NCI-H187 (cell line): ENCODE data around the gene KRT81.
"Not testable (repeated sequence)": the region's sequence is repeated elsewhere in the genome, so short reads cannot be mapped to it uniquely, and the experiment has no call there.

ENCODE experiments used
- DNase-seq, 2 experiments: peaks; one replicate each; lab custom pipeline; 2025; lab: John Stamatoyannopoulos, UW

Gene KRT81

GRCh38 chr12:52274521-52275120 is 16.7 kb downstream of the KRT81 start, which contains the start of gene KRT86:
KRT86 (plus strand) TSS chr12:52274645; CDS start chr12:52301917, 27,272 bp downstream.
- DNase-seq = no peak

GRCh38 chr12:52271158-52271557 is 20.2 kb downstream of the KRT81 start:
- DNase-seq = no peak

GRCh38 chr12:52270541-52271070 is 20.7 kb downstream of the KRT81 start:
- no peak for DNase-seq

- DNase-seq = no peak
These were observed 23.1 kb downstream of the KRT81 start for GRCh38 chr12:52268212-52268611.

GRCh38 chr12:52267699-52268098 is 23.6 kb downstream of the KRT81 start:
- DNase-seq = no peak

- DNase-seq = no peak
These were observed 24.1 kb downstream of the KRT81 start for GRCh38 chr12:52267266-52267665.

GRCh38 chr12:52266514-52266913 is 24.8 kb downstream of the KRT81 start:
- DNase-seq = no peak

GRCh38 chr12:52264435-52264825 is 26.9 kb downstream of the KRT81 start:
- DNase-seq = no peak

- DNase-seq = no peak
These were observed 27.4 kb downstream of the KRT81 start for GRCh38 chr12:52263761-52264434.

GRCh38 chr12:52262286-52262685 is 29.0 kb downstream of the KRT81 start:
- DNase-seq = no peak

- DNase-seq = no peak
These were observed 30.2 kb downstream of the KRT81 start for GRCh38 chr12:52261208-52261484.

- DNase-seq = no peak
These were observed 30.8 kb downstream of the KRT81 start for GRCh38 chr12:52260361-52261207.

GRCh38 chr12:52259657-52260243 is 31.6 kb downstream of the KRT81 start:
- no peak for DNase-seq

GRCh38 chr12:52258335-52258901 is 32.9 kb downstream of the KRT81 start:
- no peak for DNase-seq

- not testable (repeated sequence) for DNase-seq
These were observed 33.4 kb downstream of the KRT81 start for GRCh38 chr12:52257922-52258321.

GRCh38 chr12:52257074-52257551 is 34.2 kb downstream of the KRT81 start:
- no peak for DNase-seq

- DNase-seq = no peak
These were observed 34.8 kb downstream of the KRT81 start for GRCh38 chr12:52256584-52256935.

GRCh38 chr12:52255926-52256583 is 35.3 kb downstream of the KRT81 start:
- no peak for DNase-seq

GRCh38 chr12:52254965-52255751 is 36.2 kb downstream of the KRT81 start:
- no peak for DNase-seq

GRCh38 chr12:52254180-52254964 is 37.0 kb downstream of the KRT81 start:
- DNase-seq = no peak
